Stromal cell of bone marrow (primary cell): ENCODE data around the gene PGA5.

Experiments
- DNase-seq: peaks from one replicate; pipeline ENCODE4 v3.0.0-alpha.2; 2012; ENCODE audit warnings: low read depth

Gene PGA5

DNA sequence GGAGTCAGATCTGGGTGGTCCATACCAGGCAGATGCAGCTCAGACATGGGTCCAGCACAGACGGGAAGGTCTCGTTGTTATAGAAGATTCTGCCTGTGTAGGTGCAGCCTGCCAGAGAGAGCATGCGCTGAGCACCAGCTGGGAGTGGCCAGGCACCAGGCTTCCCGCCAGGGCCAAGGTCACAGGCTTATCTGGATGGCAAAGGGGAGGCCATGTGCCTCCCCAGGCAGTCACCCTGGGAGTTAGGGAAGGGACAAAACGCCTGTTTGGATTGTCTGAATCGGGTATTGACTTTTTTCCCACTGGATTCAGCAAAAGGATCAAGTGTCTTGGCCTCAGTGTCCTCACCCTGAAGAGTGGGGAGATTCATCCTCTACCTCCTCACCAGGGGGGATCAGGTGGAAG is 26.5 kb downstream of the PGA5 start:
- no peak for DNase-seq

DNA sequence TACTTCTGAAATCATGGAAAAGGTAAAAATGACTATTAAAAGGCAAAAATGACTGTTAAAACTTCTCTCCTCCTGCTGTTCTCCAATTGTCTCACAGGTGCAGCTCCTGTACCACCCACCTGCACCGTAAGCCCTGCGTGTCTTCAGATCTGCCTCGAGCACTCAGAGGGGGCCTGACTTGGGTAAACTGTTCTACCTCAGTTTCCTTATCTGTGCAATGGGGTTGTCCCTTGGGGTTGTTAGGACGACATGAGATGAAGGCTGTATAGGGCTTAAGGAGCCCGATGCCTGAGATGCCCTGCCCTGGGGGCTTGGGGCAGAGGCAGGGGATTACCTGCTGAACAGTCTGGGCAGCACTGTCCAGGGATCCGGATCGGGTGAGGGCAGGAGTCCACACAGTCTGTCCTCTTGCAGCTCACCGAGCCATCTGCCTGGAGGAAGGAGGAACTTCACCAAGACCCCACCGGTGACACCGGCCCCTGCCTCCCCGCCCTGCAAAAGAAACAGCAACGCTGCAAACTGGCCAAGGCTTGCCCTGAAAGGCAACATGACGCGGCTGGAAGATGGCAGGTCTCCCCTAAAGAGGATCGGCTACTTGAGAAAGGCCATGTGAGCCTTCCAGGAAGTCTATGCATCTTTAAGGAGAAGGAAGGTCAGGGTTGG is 27.7 kb downstream of the PGA5 start:
- no peak for DNase-seq

DNA sequence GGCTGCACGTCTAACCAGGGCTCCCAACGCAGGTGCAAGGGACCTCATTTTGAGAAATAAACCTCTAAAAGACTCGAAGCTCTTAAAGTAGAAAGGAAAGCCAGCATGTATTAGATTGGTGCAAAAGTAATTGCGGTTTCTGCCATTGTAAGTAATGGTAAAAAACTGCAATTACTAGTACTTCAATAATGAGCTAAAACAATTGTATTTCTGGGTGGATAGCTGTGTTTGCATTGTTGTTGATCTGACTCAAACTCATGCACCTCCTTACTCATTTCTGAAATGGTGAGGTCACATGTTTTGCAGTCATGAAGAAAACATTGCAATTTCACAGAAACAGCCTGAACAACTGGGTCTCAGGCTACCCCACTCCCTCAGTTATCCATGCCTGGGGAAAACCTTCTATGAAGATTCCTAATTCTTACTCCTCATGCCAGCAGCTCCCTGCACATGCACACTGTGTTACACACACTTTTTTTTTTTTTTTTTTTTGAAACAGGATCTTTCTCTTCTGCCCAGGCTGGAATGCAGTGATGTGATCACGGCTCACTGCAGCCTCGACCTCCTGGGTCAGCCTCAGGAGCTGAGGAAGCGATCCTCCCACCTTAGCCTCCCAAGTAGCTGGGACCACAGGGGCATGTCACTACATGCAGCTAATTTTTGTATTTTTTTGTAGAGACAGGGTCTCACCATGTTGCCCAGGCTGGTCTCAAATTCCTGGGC is 29.5 kb downstream of the PGA5 start:
- DNase-seq = peak; percentile 63

DNA sequence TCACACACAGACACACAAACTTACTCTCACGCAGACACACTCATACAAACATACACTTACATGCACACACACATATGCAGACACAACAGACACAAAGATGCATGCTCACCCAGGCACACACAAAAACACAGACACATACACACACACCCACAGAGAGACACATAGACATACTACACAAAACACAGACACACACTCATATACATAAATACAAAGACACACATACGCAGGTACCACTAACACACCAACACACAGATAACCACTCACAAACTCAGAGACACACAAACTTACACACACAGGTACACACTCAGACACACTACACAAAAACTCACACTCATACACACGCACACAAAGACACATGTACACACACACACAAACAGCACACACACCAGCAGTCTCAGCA is 31.8 kb downstream of the PGA5 start:
- no peak for DNase-seq

GRCh38 chr11:61273178-61274078 is 32.5 kb downstream of the PGA5 start:
- no peak for DNase-seq

- DNase-seq = no peak
Measured at GRCh38 chr11:61274084-61274483, 33.1 kb downstream of the PGA5 start.

DNA sequence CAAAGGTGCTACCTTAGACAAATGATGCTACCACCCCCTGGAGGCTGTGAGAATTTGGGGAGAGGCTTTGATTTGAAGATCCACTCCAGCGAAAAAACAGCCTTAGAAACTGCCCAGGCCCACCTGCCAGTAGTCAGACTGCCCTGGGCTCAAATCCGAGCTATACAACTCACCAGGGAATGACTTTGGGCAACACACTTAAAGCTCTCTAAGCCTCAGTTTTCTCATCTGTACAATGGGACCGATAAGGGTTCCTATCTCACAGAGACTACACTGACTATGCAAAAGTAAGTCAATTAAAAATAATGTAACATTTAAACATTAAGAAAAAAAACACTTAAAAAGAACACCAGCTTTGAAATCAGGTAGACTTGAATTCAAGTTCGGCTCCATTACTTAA is 34.2 kb downstream of the PGA5 start:
- no peak for DNase-seq

GRCh38 chr11:61277186-61278000 is 36.4 kb downstream of the PGA5 start:
- no peak for DNase-seq

DNA sequence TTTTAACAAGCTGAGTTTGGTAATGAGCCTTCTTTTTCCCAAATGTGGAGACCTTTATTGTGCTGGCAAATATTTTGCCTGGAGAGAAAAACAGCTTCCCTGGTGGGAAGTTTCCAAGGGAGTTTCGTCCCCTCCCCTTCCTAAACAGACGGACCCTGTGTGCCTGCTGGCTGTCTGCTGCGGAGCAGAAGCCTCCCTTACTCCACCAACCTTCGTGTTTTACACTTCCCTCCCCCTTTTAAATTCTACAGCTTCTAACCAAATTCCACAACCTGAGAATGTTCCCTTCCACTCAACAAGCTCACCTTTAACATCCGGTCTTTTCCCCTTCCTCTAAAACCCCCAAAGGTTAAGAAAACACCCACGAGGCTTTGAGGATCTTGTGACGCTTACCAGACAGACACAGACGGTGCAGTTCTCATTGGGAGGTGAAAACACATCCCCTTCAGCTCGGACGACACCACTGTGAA is 37.1 kb downstream of the PGA5 start:
- no peak for DNase-seq

DNA sequence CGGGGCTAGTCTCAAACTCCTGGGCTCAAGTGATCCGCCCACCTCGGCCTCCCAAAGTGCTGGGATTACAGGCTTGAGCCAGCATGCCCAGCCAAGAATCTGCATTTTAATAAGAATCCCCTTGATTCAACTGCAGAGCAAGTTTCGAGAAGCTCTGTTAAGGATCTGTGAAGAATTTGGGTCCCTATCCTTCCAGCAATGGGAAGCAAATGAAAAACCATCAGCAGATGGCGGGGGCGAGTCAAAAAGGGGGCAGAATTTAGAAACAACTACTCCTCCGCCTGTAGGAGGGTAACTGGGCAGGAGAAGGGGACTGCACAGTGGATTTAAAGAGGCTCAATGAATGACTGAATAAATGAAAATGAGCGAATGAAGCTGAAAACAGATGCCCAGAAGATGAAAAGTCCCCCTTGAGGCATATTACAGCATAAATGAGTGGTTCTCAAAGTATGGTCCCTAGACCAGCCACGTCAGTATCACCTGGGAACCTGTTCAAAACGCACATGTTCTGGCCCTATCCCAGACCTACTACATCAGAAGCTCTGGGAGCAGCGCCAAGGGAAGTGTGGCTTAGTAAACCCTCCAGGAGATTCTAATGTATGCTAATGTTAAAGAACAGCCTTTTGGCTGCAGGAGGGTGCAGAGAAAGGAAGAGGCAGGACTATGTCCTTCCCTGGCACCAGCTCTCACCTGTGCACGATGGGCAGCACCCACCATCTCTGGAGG is 39.1 kb downstream of the PGA5 start:
- no peak for DNase-seq

GRCh38 chr11:61280883-61281580 is 40.1 kb downstream of the PGA5 start:
- DNase-seq = no peak

- DNase-seq = no peak
Measured at GRCh38 chr11:61281581-61282250, 40.7 kb downstream of the PGA5 start.

DNA sequence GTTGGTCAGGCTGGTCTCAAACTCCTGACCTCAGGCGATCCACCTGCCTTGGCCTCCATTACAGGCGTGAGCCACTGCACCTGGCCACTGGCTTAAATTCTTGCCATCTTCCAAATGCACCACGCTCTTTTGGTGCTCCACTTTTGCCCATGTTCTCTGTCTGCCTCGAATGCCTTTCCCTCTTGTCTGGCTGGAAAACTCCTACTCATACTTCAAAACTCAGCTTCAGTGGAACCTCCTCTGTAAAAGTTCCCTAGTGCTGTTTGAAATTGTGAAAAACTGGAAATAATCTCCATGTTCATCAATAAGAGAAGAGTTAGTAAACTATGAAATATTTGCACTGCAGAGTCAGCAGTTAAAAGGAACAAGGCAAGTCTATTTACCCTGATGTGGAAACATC is 42.6 kb downstream of the PGA5 start:
- DNase-seq = no peak

DNA sequence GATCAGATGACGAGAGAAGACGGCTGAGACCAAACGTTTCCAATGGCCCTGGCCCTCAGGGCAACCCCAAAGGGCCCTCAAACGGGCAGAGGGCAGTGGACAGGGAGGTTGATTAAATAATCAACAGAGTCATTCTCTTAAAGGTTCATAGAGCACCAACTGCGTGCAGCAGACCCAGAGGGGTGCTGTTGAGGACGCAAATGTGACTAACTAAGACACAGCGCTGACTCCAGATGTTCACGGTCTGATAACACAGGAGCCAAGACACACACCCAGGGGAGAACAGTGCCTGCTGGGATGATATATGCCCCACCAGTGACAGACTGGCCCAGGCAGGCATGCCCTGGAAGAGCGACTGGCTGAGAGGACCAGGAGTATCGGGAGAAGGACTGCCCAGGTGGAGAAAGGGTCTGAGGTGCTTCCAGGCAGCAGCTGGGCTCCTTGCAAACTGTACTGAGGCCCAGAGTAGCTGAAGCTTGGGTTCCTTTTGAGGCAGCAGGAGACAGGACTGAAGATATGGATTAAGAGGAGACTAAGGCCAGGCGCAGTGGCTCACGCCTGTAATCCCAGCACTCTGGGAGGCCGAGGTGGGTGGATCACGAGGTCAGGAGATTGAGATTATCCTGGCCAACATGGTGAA is 46.5 kb downstream of the PGA5 start:
- DNase-seq = no peak

GRCh38 chr11:61290905-61291690 is 50.1 kb downstream of the PGA5 start:
- DNase-seq = no peak

DNA sequence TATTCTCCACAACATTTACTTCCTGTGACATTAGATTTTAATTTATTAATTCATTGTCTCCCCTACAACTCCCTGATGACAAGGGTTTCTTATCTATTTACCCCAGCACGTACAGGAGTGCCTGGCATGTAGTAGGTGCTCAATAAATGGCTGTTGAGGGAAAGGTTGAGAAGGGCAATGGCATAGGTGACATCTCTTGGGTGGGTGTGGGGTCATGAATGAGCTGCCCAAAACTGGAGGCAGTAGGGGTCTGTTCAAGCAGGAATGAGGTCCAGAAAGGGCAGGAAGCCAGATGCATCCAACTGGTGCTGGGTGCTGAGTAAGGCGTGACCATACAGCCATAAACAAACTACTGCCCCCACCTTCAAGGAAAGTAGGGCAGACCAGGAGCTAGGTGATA is 51.4 kb downstream of the PGA5 start:
- no peak for DNase-seq

DNA sequence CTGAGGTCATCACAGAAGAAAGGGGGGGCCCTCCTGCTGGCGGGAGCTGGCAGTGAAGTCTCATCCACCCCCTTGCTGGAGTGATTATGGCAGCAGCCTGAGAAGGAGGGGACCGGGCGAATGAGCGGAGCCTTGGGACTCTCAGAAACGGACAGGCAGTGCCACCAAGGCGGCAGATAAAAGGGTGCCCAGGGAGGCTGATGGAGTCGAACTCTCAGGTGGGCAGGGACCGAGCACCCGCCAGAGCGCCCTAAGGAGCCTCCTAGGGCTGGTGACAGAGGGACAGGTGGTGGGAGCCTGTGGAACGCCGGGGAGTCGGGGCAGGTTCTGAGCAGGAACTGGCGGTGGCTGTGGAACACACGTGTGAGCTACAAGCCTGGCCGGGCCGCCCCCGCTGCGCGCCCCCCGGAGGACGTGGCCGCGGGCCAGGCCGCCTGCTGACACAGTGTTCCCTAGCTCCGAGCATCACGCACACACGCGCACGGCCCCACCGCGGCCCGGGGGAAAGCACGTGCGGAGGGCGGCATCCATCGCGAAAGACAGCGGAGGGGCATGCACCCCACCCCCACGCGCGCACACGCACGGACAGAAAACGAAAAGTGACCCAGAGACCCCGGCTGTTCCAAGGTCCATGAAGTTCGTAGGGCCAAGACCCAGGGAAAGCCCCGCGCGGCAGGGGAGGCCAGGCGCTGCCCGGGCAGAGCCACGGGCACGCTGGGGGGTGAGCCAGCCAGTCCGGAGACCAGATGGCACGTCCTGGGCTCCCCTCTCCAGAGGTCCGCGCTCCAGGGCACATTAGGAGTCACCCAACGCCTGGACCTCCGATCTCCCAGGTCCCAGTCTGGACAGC is 53.1 kb downstream of the PGA5 start:
- DNase-seq = peak; percentile 31
